Psoas muscle (tissue), 8 donors: ENCODE data around the gene CA10. TPM values are rescaled to one million over a fixed set of nuclear protein-coding genes. Genes with fewer than 3 reads are reported as not detected.

Source experiments
- ATAC-seq, 4 donors: fragments of 200-7000 bp; cut with Tn5 transposase; one replicate each; pipeline ENCODE4 v1.9.1; 2020; ENCODE audit warnings: moderate library complexity in 3 of 4, mild to moderate bottlenecking in 2 of 4
- DNase-seq, 2 donors: peaks; one replicate each; pipeline ENCODE4 v3.0.0-alpha.2; 2020
- H3K27ac ChIP-seq: fragments of 200-600 bp; one replicate; pipeline ENCODE4 v1.8.0; 2022
- H3K27me3 ChIP-seq, 3 donors: fragments of 200-600 bp in 1 of 3; one replicate each; pipeline versions ENCODE4 v1.6.1 to v1.8.0; 2013 to 2022; ENCODE audit warnings: low read length in 2 of 3, mild to moderate bottlenecking in 2 of 3, moderate library complexity in 1 of 3; ENCODE audit not compliant: insufficient read depth in 3 of 3
- H3K36me3 ChIP-seq, 2 donors: fragments of 200-600 bp in 1 of 2; one replicate each; pipeline versions ENCODE4 v1.6.1 to v1.8.0; 2013 to 2022; ENCODE audit warnings: low read depth in 1 of 2, mild to moderate bottlenecking in 1 of 2, moderate library complexity in 1 of 2; ENCODE audit not compliant: insufficient read depth in 1 of 2
- H3K4me1 ChIP-seq: fragments of 200-600 bp; one replicate; pipeline ENCODE4 v1.8.0; 2022
- H3K4me3 ChIP-seq: fragments of 200-600 bp; one replicate; pipeline ENCODE4 v1.8.0; 2022; ENCODE audit warnings: mild to moderate bottlenecking
- H3K9me3 ChIP-seq: fragments of 200-600 bp; one replicate; pipeline ENCODE4 v1.8.0; 2022
- CTCF ChIP-seq: fragments of 200-600 bp; IDR thresholded peaks from one replicate; pipeline ENCODE4 v1.8.0; 2022; ENCODE audit warnings: antibody characterized with exemption
- WGBS, 3 donors: extraction: QIAGEN DNeasy Blood & Tissue Kit; methylation state at CpG; one replicate each; pipeline versions ENCODE4 v1.1.6 to v1.1.7; 2013; 5-methylcytosine and 5-hydroxymethylcytosine counted together
- intact Hi-C, 2 donors: fragments of 100-400 bp; cut with DNase I; formaldehyde crosslinking; loops; one replicate each; pipeline versions ENCODE4 v1.11.0 to v1.14.2; 2022
- polyA plus RNA-seq, 3 donors: library from polyadenylated mRNA; stranded (reverse); fragments of 200-250 nt; gene quantifications; one replicate each; pipeline ENCODE4 v1.2.3, GENCODE V29; 2013
- total RNA-seq, 4 donors: library from RNA; stranded (reverse); fragmentation: NEBNext Ultra II Directional in 2 of 4; extraction: Animal tissue kit (Norgen Biotek cat#: 25700) in 2 of 4; gene quantifications; one replicate each; pipeline versions ENCODE4 v1.2.1 to v1.2.4, GENCODE V29; 2021 to 2023
- donor health status: healthy with polysubstance abuse.
- donor health status: DM: no; HTN: no; CAD: no; lungs with moderate emphysema.
- donor health status: Bipolar disorder and iron deficiency.
- donor health status: healthy.
- donor health status: DM: yes; HTN: yes; CAD: no.
- donor health status: DM: no; HTN: no; CAD: no.
- donor health status: DM: no; HTN: no; CAD: no.
- donor health status: DM: yes; HTN: yes; CAD: no.

Gene CA10
- total and polyA plus RNA-seq, 7 donors: 0.03 to 0.04 TPM; not detected in 5

- TF ChIP-seq CTCF: no peak
- intact Hi-C loops: no loop called here
- Histone ChIP-seq H3K4me1 (no peaks in the 10 kb centered on the region), H3K9me3 (no peaks in the 10 kb centered on the region), H3K36me3 (no peaks in the 10 kb centered on the region), H3K27ac (no peak overlapping the region), H3K4me3 (no peak overlapping the region), H3K27me3 (no peaks in the 10 kb centered on the region)
- DNase-seq: no peak
- ATAC-seq: no peak
- 73 to 83% (median 81%) methylated on average over 2 of the region's 2 CpGs for WGBS, 3 donors
Observed at GRCh38 chr17:51997723-51998122, 160.8 kb downstream of the CA10 start.

DNA sequence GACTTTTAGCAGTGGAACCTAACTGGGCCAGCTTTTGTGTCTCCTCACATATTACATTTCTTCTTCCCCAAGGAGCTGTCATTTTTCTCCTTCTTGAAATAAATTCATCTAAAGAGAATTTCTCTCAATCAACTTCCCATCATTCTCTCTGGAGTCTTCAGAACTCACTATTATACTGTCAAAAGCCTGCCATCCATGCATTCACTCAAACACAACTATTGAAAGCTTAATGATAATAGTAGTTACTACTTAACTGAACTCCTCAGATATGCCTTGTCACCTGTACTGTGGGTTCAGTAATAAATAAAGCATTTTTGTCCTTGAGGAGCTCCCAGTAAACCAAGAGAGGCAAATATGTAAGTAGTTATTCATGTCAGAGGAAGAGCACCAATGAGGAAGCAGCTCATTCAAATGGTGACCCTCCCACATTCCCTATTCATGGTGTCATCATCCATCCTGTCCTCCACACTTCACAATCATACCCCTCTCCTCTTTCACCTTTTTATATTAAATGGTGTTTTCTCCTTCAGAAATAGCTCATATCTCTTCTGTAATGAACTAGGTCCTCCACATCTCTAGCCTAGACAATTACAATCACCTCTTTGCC, 162.6 kb downstream of the CA10 start:
- DNase-seq: no peak
- Histone ChIP-seq H3K27me3 (no peaks in the 10 kb centered on the region), H3K36me3 (no peaks in the 10 kb centered on the region), H3K9me3 (no peaks in the 10 kb centered on the region), H3K4me1 (no peaks in the 10 kb centered on the region), H3K4me3 (no peak overlapping the region), H3K27ac (no peak overlapping the region)
- ATAC-seq: no peak
- intact Hi-C loops: no loop called here
- no peak for TF ChIP-seq CTCF

- Histone ChIP-seq H3K4me3 (no peak overlapping the region), H3K9me3 (no peaks in the 10 kb centered on the region), H3K36me3 (no peaks in the 10 kb centered on the region), H3K27me3 (no peaks in the 10 kb centered on the region), H3K4me1 (no peaks in the 10 kb centered on the region), H3K27ac (no peak overlapping the region)
- TF ChIP-seq CTCF: no peak
- intact Hi-C loops: no loop called here
- DNase-seq (no peak), ATAC-seq (no peak)
- WGBS, 3 donors: 61 to 72% (median 68%) methylated on average over 8 of the region's 8 CpGs
Observed at GRCh38 chr17:51992864-51993416, 165.6 kb downstream of the CA10 start.

GRCh38 chr17:51971121-51971520, 187.4 kb downstream of the CA10 start:
- Histone ChIP-seq H3K36me3 (no peaks in the 10 kb centered on the region), H3K27me3 (no peaks in the 10 kb centered on the region), H3K4me1 (no peaks in the 10 kb centered on the region), H3K27ac (no peak overlapping the region), H3K9me3 (peaks cover 6% of the 10 kb centered on the region), H3K4me3 (no peak overlapping the region)
- DNase-seq: no peak
- no peak for ATAC-seq
- no peak for TF ChIP-seq CTCF
- 59 to 72% (median 71%) methylated on average over 1 of the region's 1 CpG for WGBS, 3 donors
- intact Hi-C loops: no loop called here

GRCh38 chr17:51961689-51962088, 196.8 kb downstream of the CA10 start:
- intact Hi-C loops: no loop called here
- no peaks in the 10 kb centered on the region for H3K36me3 ChIP-seq
- no peaks in the 10 kb centered on the region for H3K4me1 ChIP-seq
- WGBS, 3 donors: 93 to 97% (median 94%) methylated on average over 7 of the region's 7 CpGs
- H3K4me3 ChIP-seq: no peak overlapping the region
- no peak for TF ChIP-seq CTCF
- DNase-seq (peak in 1 of 2 donors; percentile 25), ATAC-seq (no peak)
- peaks cover 5% of the 10 kb centered on the region for H3K9me3 ChIP-seq
- peaks cover 0 to 2% (median 0%) of the 10 kb centered on the region in 3 donors for H3K27me3 ChIP-seq
- no peak overlapping the region for H3K27ac ChIP-seq
